Stimulated activated CD4-positive, alpha-beta T cell treated with anti-CD3 and anti-CD28 coated beads, Interleukin-15, amount 100 ng/mL, for 48 hours (primary cell): ENCODE data around the gene ERC1.
"Not testable (repeated sequence)": the region's sequence is repeated elsewhere in the genome, so short reads cannot be mapped to it uniquely, and the experiment has no call there.

Source experiments
- DNase-seq, 2 donors: peaks; one replicate each; pipeline ENCODE4 v3.0.0-alpha.2; 2020; ENCODE audit warnings: low read depth in 2 of 2

ERC1 gene

GRCh38 chr12:1284611-1285010, 293.6 kb downstream of the ERC1 start:
- no peak for DNase-seq

GRCh38 chr12:1287446-1287975, 296.5 kb downstream of the ERC1 start:
- DNase-seq: no peak

DNA sequence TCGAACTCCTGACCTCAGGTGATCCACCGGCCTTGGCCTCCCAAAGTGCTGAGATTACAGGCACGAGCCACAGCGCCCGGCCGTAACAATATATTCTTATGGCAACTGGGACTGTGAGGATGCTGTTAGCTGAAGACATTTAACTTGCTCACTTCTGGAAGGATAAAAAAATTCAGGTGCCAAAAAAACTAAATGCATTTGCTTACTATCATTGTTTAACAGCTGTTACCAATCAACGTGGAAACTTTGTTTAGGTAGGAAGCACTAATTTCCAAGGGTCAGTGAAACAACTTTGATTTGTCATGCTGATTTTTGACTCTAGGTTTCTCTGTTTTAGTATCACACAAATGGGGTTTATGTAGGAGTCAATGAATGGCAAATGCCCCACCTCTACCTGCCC, 297.3 kb downstream of the ERC1 start:
- DNase-seq: no peak

- DNase-seq: no peak
These were observed 298.5 kb downstream of the ERC1 start for GRCh38 chr12:1289371-1290155.

- no peak for DNase-seq
These were observed 299.7 kb downstream of the ERC1 start for GRCh38 chr12:1290716-1291115.

DNA sequence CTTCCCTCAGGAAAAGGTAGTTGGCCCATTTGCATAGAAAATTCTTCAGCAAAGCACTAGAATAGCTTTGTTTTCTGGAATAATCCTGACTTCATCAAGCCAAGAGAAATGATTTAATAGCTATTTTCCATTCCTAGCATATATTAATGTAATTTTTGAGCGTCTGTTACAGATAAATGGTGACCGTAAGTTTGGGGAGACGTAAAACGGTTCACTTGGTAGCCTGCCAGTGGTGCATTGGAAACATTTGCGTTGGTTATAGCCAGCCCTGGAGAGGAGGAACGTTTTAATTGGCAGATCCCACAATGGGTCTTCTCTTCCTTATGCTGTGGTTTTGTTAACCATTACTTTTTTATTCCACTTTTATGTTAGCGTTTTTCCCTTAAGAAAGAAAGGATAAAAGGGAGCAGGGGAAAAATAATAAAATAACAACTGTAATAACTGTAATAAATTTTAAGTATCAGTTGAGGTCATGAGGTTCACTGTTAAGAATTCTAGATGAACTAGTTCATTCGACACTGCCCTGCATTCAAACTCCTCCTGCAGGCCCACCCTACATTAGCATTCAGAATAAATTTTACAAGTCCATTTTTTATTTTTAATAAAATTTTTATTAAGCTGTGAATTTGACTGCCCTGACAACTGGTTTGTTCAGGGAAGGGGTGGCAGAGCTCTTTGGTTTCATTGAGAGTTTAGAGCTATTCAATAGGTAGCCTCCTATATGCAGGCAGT, 300.7 kb downstream of the ERC1 start:
- DNase-seq: no peak

- DNase-seq: no peak
These were observed 302.9 kb downstream of the ERC1 start for GRCh38 chr12:1293901-1294300.

DNA sequence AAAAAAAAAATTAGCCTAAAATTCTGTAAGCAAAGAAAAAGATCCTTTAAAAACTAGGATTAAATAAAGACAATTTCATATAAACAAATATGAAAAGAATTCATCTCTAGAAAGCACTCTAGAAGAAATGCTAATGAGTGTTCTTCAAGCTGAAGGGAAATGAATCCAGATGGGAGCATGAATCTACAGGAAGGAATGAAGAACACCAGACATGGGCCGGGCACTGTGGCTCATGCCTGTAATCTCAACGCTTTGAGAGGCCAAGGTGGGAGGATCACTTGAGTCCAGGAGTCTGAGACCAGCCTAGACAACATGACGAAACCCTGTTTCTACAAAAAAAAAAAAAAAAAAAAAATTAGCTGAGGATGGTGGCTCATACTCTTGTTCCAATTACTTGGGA, 306.2 kb downstream of the ERC1 start:
- no peak for DNase-seq

DNA sequence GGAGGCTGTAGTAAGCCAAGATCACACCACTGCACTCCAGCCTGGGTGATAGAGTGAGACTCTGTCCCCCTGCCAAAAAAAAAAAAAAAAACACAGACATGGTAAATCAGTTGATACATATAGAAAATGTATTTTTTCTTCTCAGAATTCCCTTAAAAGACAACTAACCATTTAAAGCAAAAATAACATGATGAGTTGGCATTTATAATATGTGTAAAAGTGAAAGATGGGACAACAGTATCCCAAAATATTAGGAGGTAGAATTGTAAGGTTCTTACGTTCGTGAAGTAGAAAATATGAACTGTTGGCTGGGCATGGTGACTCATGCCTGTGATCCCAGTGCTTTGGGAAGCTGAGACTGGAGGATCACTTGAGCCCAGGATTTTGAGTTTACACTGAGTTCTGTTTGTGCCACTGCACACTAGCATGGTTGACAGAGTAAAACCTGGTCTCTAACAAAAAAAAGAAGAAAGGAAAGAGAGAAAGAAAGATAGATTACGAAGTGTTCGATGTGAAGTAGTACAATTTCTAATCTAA, 306.7 kb downstream of the ERC1 start:
- DNase-seq: no peak

GRCh38 chr12:1300460-1300859, 309.4 kb downstream of the ERC1 start:
- no peak for DNase-seq

DNA sequence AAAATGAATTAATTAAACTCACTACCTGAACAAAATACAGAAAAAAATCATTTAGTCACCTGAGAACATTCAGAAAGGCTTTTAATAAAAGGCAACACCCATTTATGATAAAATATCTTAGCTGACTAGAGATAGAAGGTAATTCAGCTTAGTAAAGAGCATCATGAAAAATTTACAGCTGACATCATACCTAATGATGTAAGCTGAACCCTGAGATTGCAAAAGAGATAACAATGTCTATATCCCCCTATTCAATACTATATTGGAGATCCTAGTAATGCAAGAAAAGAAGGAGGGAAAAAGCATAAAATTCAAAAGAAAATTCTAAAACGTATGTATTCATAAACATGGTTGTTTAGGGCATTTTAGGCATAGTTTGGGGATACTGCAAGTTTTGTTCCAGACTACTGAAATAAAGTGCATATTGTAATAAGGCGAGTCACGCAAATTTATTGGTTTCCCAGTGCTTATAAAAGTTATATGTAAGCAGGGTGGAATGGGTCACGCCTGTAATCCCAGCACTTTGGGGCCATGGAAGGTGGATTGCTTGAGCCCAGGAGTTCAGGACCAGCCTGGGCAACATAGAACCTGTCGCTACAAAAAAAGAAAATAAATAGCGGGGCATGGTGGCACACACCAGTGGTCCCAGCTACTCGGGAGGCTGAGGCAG, 311.3 kb downstream of the ERC1 start:
- DNase-seq: no peak

DNA sequence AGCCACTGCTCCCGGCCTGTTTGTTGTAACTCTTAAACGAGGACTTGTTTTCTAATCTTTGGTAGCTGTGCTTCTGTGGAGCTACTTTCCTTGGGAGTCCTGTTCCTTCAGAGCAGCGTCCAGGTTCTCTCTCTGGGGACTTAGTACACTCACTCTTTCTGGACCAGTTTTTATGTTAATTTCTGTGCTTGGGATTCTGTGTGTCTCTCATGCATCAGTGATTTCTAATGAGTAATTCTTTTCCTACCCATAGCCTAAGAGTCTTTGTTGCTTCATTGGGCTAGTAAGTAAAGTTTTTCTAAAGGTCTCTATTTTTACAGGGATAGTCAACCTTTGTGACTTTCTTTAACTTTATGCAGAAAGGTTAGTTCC, 314.0 kb downstream of the ERC1 start:
- DNase-seq: no peak

DNA sequence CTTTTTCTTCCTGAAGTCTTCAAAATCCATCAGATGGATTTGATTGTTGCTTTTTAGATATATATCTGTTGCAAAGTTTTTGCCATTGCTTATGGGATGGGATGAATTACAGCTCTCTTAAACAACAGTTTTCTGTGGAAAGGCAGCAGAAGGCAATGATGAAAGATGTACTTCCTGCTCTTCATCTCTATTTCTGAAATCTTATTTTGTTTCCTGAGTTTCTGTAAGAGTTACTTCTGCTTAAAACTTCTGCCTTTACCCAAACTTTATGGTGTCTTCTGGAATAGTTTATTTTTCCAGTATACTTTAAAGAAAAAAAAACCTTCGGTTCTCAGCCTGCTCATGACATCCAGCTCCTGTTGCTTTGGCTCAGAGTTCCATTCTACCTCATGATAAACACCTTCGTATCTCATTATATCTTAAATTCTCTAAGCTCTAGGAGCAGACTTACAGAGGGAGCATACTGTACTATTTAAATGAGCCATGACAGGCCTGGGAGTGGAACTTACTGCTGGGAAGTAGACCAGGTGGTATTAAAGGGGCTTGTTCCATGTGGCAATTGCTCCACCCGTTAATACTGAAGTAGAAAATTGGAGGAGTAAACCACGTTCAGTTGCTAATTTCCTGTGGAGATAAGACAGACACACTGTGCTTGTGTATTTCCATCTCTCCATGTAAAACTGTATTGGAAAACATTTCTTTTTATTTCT, 314.9 kb downstream of the ERC1 start:
- no peak for DNase-seq

DNA sequence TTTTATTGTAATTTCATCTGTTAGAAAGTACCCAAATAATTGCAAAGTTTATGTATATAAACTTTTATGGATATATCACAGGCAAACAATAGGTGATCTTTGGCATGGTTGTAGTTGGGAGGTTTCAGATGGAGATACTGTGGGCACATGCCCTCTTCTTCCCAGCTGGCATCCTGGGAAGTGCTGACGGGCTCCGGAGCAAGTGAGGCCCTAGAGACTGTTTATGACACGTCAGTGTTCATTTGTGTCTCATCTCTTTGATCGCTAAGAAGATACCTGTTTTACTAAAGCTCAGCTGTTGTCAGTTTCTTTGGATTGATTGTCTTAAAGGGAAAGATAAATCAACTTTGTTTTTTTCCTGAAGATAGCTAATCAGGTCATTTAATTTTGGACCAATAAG, 315.8 kb downstream of the ERC1 start:
- no peak for DNase-seq

- DNase-seq: no peak
These were observed 316.8 kb downstream of the ERC1 start for GRCh38 chr12:1307796-1308195.

DNA sequence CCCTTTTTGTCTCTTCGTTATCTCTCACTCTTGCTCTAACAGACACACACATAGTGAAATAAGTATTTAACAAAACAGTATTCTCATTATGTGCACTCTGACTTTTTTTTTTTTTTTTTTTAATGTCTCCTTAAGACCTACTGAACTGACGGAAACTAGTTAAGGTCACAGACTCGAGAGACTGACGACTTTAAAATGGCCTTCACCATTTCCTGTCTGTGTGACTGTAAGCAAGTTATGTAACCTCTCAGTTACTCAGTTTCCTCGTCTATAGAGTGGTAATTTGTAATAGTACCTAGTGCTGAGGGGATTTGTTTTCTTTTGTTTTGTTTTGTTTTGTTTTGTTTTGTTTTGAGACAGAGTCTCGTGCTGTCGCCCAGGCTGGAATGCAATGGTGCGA, 318.6 kb downstream of the ERC1 start:
- DNase-seq: no peak

GRCh38 chr12:1310653-1311052, 319.6 kb downstream of the ERC1 start:
- no peak for DNase-seq

DNA sequence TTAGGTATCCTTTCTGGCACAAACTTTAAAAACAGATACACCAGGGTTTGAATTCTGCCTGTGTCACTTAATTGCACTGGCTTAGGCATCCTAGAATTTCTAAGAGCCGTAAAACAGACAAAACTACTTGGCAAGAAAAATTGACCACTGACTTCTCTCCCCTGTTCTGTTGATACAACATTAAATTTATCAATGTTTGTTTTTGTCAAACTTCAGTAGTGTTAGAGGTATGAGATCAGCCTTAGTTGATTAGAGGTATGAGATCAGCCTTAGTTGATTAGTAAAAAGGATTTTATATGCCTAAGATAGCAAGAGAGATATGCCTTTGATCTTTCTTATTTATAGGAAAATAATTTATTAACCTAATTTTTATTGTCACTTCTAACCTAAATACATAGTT, 320.1 kb downstream of the ERC1 start:
- DNase-seq: no peak

DNA sequence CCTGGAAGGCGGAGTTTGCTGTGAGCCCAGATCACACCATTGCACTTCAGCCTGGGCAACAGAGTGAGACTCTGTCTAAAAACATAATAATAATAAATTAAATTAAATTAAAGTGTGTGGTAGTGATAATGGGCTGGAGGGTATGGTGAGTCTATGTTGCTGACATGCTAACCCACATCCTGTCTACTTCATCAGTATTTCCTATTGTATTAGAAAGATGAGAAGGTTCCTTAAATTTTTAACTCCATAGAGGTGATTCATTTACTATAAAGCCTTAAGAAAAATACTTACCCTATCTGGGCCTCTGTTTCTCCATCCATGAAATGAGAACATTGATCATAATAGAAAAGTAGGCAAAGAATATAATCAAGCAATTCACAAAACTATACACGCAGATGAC, 322.9 kb downstream of the ERC1 start:
- no peak for DNase-seq

DNA sequence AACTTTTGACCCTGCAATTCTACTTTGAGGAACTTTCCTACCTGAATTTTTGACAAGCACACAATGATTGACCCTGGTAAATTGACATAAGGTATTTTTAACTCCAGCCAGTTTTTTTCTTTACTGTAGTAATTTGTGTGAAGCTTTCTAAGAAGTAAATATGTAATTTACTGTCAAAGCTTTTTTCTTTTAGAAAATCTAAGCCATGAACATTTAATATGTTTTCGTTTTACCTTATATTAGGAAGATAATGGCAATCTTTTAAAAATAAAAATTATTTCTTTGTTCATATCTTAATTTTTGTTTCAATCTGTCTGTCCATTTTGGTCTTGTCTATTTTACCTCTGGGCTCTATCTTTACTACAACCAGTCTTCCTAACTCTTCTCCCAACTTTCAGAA, 323.5 kb downstream of the ERC1 start:
- no peak for DNase-seq

DNA sequence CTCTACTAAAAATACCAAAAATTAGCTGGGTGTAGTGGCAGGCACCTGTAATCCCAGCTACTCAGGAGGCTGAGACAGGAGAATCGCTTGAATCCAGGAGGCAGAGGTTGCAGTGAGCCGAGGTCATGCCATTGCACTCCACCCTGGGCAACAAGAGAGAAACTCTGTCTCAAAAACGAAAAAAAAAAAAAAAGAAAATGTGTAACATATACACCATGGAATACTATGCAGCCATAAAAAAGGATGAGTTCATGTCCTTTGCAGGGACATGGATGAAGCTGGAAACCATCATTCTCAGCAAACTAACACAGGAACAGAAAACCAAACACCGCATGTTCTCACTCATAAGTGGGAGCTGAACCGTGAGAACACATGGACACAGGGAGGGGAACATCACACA, 326.0 kb downstream of the ERC1 start:
- DNase-seq: not testable (repeated sequence)
